Measurements from ENCODE around the gene MBNL1. TPM values are rescaled to one million over a fixed set of nuclear protein-coding genes. Genes with fewer than 3 reads are reported as not detected.

Gene MBNL1, protein sequence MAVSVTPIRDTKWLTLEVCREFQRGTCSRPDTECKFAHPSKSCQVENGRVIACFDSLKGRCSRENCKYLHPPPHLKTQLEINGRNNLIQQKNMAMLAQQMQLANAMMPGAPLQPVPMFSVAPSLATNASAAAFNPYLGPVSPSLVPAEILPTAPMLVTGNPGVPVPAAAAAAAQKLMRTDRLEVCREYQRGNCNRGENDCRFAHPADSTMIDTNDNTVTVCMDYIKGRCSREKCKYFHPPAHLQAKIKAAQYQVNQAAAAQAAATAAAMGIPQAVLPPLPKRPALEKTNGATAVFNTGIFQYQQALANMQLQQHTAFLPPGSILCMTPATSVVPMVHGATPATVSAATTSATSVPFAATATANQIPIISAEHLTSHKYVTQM
- total RNA-seq, result 86.5 and 127 TPM in 2 replicates

DNA sequence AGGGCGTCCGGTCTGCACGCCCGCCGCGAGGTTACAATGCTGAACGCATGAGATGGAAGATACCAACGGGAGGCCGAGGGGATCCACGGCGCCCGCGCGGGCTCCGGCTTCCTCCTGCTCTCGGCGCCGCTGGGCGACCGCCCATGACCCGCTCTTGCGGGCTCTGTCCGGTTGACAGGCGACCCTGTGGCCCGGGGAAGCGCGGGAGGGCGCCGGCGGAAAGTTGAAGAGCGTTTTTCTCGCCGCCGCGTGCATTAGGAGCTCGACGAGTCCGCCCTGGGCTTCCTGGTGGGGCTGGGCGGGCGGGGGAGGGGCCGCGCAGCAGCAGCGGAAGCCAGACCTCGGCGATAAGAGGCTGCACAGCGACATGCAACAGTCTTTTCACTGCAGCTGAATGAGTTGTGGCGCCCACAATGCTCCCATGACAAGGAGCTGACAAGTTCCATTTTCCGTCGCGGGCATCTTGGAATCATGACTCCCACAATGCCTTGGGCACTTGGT lies at the start of gene MBNL1:
Gene MBNL1 (plus strand): TSS at position 375 of the 501 bp plus-strand sequence. CDS start 31,265 bp downstream, outside the sequence.

